KMS-11 (cell line): ENCODE measurements around the gene CDH1.

Experiments used
- H2AFZ ChIP-seq: fragments of 200-600 bp; sonication (generic); 2 replicates; pipeline ENCODE4 v1.6.1; 2016; ENCODE audit warnings: antibody characterized with exemption, mixed run types, low read depth
- H3K27ac ChIP-seq: fragments of 200-600 bp; sonication (generic); 2 replicates; pipeline ENCODE4 v1.6.1; 2016; ENCODE audit warnings: mild to moderate bottlenecking, mixed run types
- H3K27me3 ChIP-seq: fragments of 200-600 bp; sonication (generic); 2 replicates; pipeline ENCODE4 v1.6.1; 2017; ENCODE audit warnings: mild to moderate bottlenecking, low read depth, mixed run types, moderate library complexity; ENCODE audit not compliant: insufficient read depth
- H3K36me3 ChIP-seq: fragments of 200-600 bp; sonication (generic); 2 replicates; pipeline ENCODE4 v1.6.1; 2017; ENCODE audit warnings: mild to moderate bottlenecking, mixed run types; ENCODE audit not compliant: insufficient read depth
- H3K4me1 ChIP-seq: fragments of 200-600 bp; sonication (generic); 2 replicates; pipeline ENCODE4 v1.6.1; 2016; ENCODE audit warnings: mild to moderate bottlenecking, low read depth, mixed run types; ENCODE audit not compliant: poor library complexity, severe bottlenecking
- H3K4me2 ChIP-seq: fragments of 200-600 bp; sonication (generic); 2 replicates; pipeline ENCODE4 v1.7.0; 2016; ENCODE audit warnings: mild to moderate bottlenecking, mixed run types
- H3K4me3 ChIP-seq: fragments of 200-600 bp; sonication (generic); IDR thresholded peaks from 2 replicates; pipeline ENCODE4 v1.6.1; 2017; ENCODE audit warnings: low read depth, low read length, mixed read lengths; ENCODE audit not compliant: insufficient read depth
- H3K79me2 ChIP-seq: fragments of 200-600 bp; sonication (generic); 2 replicates; pipeline ENCODE4 v1.6.1; 2016; ENCODE audit warnings: low read depth, mixed run types; ENCODE audit not compliant: insufficient read depth
- H3K9ac ChIP-seq: fragments of 200-600 bp; sonication (generic); 2 replicates; pipeline ENCODE4 v1.6.1; 2016; ENCODE audit warnings: mild to moderate bottlenecking, mixed run types
- H4K20me1 ChIP-seq: fragments of 200-600 bp; sonication (generic); 2 replicates; pipeline ENCODE4 v1.6.1; 2016; ENCODE audit warnings: mild to moderate bottlenecking, mixed run types; ENCODE audit not compliant: insufficient read depth
- TF ChIP-seq, protein P1 (sequence below): fragments of 200-600 bp; sonication (generic); conservative IDR thresholded peaks from 2 replicates; pipeline ENCODE4 v1.6.1; 2017; ENCODE audit warnings: low read depth, mild to moderate bottlenecking, antibody characterized with exemption, low read length, moderate library complexity, mixed read lengths

CDH1 gene

DNA sequence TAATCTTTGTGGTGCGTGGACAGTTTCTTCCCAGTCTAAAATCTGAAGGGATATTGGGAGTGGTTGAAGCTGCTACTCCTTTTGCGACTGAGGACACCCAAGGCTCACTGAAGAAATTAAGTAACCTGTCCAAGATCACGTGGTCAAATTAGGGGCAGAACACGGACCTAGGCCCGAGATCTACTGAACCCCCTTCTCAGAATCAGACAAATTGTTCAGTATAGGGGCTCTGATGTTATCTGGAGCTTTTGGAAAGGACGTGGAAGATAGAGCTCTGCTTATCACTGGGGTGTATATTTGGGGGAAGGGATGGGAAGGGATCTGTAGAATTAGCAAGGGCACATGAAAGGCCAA is 107.1 kb downstream of the CDH1 start:
- peak overlapping the region; percentile 91 for H3K27ac ChIP-seq
- no peaks in the 10 kb centered on the region for H3K27me3 ChIP-seq
- peak overlapping the region; percentile 56 for H3K4me2 ChIP-seq
- peaks cover 15% of the 10 kb centered on the region; the same call in 1 of the 2 replicates for H3K79me2 ChIP-seq
- TF ChIP-seq, protein P1, sequence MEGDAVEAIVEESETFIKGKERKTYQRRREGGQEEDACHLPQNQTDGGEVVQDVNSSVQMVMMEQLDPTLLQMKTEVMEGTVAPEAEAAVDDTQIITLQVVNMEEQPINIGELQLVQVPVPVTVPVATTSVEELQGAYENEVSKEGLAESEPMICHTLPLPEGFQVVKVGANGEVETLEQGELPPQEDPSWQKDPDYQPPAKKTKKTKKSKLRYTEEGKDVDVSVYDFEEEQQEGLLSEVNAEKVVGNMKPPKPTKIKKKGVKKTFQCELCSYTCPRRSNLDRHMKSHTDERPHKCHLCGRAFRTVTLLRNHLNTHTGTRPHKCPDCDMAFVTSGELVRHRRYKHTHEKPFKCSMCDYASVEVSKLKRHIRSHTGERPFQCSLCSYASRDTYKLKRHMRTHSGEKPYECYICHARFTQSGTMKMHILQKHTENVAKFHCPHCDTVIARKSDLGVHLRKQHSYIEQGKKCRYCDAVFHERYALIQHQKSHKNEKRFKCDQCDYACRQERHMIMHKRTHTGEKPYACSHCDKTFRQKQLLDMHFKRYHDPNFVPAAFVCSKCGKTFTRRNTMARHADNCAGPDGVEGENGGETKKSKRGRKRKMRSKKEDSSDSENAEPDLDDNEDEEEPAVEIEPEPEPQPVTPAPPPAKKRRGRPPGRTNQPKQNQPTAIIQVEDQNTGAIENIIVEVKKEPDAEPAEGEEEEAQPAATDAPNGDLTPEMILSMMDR = no peak; the same call in 1 of the 2 replicates
- H4K20me1 ChIP-seq = no peaks in the 10 kb centered on the region
- H2AFZ ChIP-seq = peak overlapping the region; percentile 97
- no peak overlapping the region for H3K4me3 ChIP-seq
- peak overlapping the region; percentile 98 for H3K9ac ChIP-seq
- H3K4me1 ChIP-seq = peaks cover 9% of the 10 kb centered on the region
- H3K36me3 ChIP-seq = no peaks in the 10 kb centered on the region

DNA sequence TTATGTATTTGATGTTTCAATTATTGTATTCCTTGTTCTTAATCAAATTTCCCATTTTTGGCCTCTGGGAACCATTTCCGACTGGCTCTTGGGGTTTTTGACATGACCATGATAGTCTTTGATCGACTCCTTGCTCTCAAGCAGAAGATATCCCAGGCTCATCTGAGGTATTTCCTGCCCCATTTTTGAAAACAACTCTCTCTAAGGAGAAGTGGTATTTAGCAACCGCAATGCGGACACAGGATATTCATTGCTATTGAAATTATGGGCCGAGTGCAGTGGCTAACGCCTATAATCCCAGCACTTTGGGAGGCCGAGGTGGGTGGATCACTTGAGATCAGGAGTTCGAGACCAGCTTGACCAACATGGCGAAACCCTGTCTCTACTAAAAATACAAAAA is 111.7 kb downstream of the CDH1 start:
- peaks cover 17% of the 10 kb centered on the region; the same call in 1 of the 2 replicates for H3K79me2 ChIP-seq
- no peak overlapping the region for H3K9ac ChIP-seq
- no peak overlapping the region for H3K27ac ChIP-seq
- H2AFZ ChIP-seq = no peak overlapping the region
- H3K4me1 ChIP-seq = peaks cover 9% of the 10 kb centered on the region
- TF ChIP-seq, protein P1 = no peak
- H3K36me3 ChIP-seq = no peaks in the 10 kb centered on the region
- no peaks in the 10 kb centered on the region for H4K20me1 ChIP-seq
- H3K4me2 ChIP-seq = no peak overlapping the region
- no peak overlapping the region for H3K4me3 ChIP-seq
- H3K27me3 ChIP-seq = no peaks in the 10 kb centered on the region

DNA sequence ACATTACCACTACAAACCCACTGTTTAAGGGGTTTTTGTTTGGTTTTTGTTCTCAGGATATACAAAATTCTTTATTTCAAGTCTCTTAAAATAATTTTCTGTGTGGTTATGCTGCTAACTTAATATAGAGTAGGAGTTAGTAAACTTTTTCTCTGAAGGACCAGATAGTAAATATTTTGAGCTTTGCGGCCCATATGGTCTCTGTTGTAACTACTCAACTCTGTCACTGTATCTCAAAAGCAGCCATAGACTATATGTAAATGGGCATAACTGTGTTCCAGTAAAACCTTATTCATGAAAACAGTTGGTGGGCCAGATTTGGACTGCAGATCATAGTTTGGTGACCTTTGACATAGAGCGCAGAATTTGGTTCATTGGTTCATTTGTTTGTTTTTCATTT is 113.4 kb downstream of the CDH1 start:
- H2AFZ ChIP-seq = no peak overlapping the region
- H3K4me3 ChIP-seq = no peak overlapping the region
- H3K4me2 ChIP-seq = no peak overlapping the region
- no peaks in the 10 kb centered on the region for H3K27me3 ChIP-seq
- no peak overlapping the region for H3K9ac ChIP-seq
- TF ChIP-seq, protein P1 = no peak
- H3K79me2 ChIP-seq = peaks cover 14% of the 10 kb centered on the region; the same call in 1 of the 2 replicates
- H4K20me1 ChIP-seq = no peaks in the 10 kb centered on the region
- no peak overlapping the region for H3K27ac ChIP-seq
- peaks cover 4% of the 10 kb centered on the region for H3K4me1 ChIP-seq
- no peaks in the 10 kb centered on the region for H3K36me3 ChIP-seq

DNA sequence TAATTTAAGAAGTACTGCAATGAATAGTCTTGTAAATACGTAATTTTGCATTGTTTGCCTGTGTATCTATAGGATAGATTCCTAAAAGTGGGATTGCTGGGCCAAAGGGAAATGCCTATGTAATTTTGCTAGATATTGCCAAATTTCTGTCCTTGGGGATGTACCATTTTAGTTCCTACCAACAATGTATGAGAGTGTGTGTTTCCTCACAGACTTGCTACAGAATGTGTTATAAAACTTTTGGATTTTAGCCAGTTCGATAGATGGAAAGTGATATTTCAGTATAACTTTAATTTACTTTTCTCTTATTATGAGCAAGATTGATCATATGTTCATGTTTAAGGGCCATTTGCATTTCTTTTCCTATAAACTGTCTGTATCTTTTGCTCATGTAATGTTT is 114.5 kb downstream of the CDH1 start:
- H3K27ac ChIP-seq = no peak overlapping the region
- peaks cover 8% of the 10 kb centered on the region; the same call in 1 of the 2 replicates for H3K79me2 ChIP-seq
- H3K4me2 ChIP-seq = no peak overlapping the region
- H3K9ac ChIP-seq = no peak overlapping the region
- H3K36me3 ChIP-seq = no peaks in the 10 kb centered on the region
- H3K27me3 ChIP-seq = no peaks in the 10 kb centered on the region
- peaks cover 4% of the 10 kb centered on the region for H3K4me1 ChIP-seq
- H4K20me1 ChIP-seq = no peaks in the 10 kb centered on the region
- TF ChIP-seq, protein P1 = no peak
- H3K4me3 ChIP-seq = no peak overlapping the region
- H2AFZ ChIP-seq = no peak overlapping the region

DNA sequence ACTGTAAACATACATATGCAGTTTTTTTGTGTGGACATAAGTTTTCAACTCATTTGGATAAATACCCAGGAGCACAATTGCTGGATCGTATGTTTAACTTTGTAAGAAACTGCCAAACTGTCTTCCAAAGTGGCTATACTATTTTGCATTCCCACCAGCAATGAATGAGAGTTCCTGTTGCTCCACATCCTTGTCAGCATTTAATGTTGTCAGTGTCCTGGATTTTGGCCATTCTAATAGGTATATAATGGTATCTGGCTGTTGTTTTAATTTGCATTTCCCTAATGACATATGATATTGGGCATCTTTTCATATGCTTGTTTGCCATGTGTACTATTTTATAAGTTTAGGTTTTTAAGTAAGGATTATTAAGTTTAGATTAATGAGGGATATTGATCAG is 120.4 kb downstream of the CDH1 start:
- H3K79me2 ChIP-seq = no peaks in the 10 kb centered on the region
- H3K4me2 ChIP-seq = no peak overlapping the region
- H3K4me3 ChIP-seq = no peak overlapping the region
- H3K36me3 ChIP-seq = no peaks in the 10 kb centered on the region
- no peak overlapping the region for H2AFZ ChIP-seq
- H3K9ac ChIP-seq = no peak overlapping the region
- H3K27me3 ChIP-seq = no peaks in the 10 kb centered on the region
- H4K20me1 ChIP-seq = no peaks in the 10 kb centered on the region
- TF ChIP-seq, protein P1 = no peak
- no peaks in the 10 kb centered on the region for H3K4me1 ChIP-seq
- no peak overlapping the region for H3K27ac ChIP-seq
